Bronchial epithelial cell (primary cell): ENCODE results near the gene LRIG1. TPM values are rescaled to one million over a fixed set of nuclear protein-coding genes. Genes with fewer than 3 reads are reported as not detected.

Experiments used
- DNase-seq: peaks from one replicate; pipeline ENCODE4 v3.0.0-alpha.2; 2010; ENCODE audit warnings: low read depth
- FAIRE-seq: peaks from 2 replicates; lab custom pipeline; 2011; peaks lifted over from hg19 to GRCh38; lab: Jason Lieb, UNC
- H3K27me3 ChIP-seq: 2 replicates; pipeline ENCODE4 v1.5.1; 2011; ENCODE audit warnings: low read length; ENCODE audit not compliant: control insufficient read depth, insufficient read depth
- H3K36me3 ChIP-seq: 2 replicates; pipeline ENCODE4 v1.5.1; 2011; ENCODE audit warnings: low read length; ENCODE audit not compliant: control insufficient read depth, insufficient read depth
- H3K4me3 ChIP-seq: 2 replicates; pipeline ENCODE4 v1.5.1; 2011; ENCODE audit warnings: mild to moderate bottlenecking, low read depth, low read length, control low read depth
- CTCF ChIP-seq: IDR thresholded peaks from 2 replicates; pipeline ENCODE4 v1.5.1; 2011; ENCODE audit warnings: mild to moderate bottlenecking, moderate library complexity, low read length, control low read depth, inconsistent platforms; ENCODE audit not compliant: insufficient read depth, severe bottlenecking
- total RNA-seq: library from RNA; depleted of rRNA; stranded (reverse); fragments of >200 nt; gene quantifications from 2 replicates; pipeline ENCODE4 v1.2.1, GENCODE V29; 2014

Gene LRIG1
- total RNA-seq, 1 donor from 2014 or later = 11.6 TPM

- TF ChIP-seq CTCF = no peak
- Histone ChIP-seq H3K36me3 (no peaks in the 10 kb centered on the region), H3K4me3 (no peak overlapping the region), H3K27me3 (no peaks in the 10 kb centered on the region)
- FAIRE-seq (no peak), DNase-seq (no peak)
These were observed 5.7 kb downstream of the LRIG1 start for GRCh38 chr3:66494959-66495667.

- DNase-seq (no peak), FAIRE-seq (no peak)
- Histone ChIP-seq H3K36me3 (no peaks in the 10 kb centered on the region), H3K4me3 (no peak overlapping the region), H3K27me3 (no peaks in the 10 kb centered on the region)
- no peak for TF ChIP-seq CTCF
These were observed 7.2 kb downstream of the LRIG1 start for GRCh38 chr3:66493458-66494099.

GRCh38 chr3:66492672-66493071 lies 8.2 kb downstream of the LRIG1 start:
- TF ChIP-seq CTCF = no peak
- Histone ChIP-seq H3K36me3 (no peaks in the 10 kb centered on the region), H3K27me3 (no peaks in the 10 kb centered on the region), H3K4me3 (no peak overlapping the region)
- no peak for FAIRE-seq
- peak; percentile 46 for DNase-seq

- no peaks in the 10 kb centered on the region for H3K36me3 ChIP-seq
- FAIRE-seq (no peak), DNase-seq (no peak)
- TF ChIP-seq CTCF = no peak
- H3K4me3 ChIP-seq = no peak overlapping the region
- H3K27me3 ChIP-seq = no peaks in the 10 kb centered on the region
These were observed 8.8 kb downstream of the LRIG1 start for GRCh38 chr3:66492071-66492470.

GRCh38 chr3:66490984-66491383 lies 9.8 kb downstream of the LRIG1 start:
- no peak for FAIRE-seq
- no peak for DNase-seq
- no peaks in the 10 kb centered on the region for H3K27me3 ChIP-seq
- no peak overlapping the region for H3K4me3 ChIP-seq
- no peaks in the 10 kb centered on the region for H3K36me3 ChIP-seq
- TF ChIP-seq CTCF = no peak
